ENCODE data around the gene PDE3A.
"Not testable (repeated sequence)": the region's sequence is repeated elsewhere in the genome, so short reads cannot be mapped to it uniquely, and the experiment has no call there.

Gene PDE3A

GRCh38 chr12:20505056-20505455 lies 136.7 kb downstream of the PDE3A start:
- no peak for DNase-seq

GRCh38 chr12:20507056-20507455 lies 138.7 kb downstream of the PDE3A start:
- no peak for DNase-seq

- DNase-seq: no peak
These were observed 139.4 kb downstream of the PDE3A start for GRCh38 chr12:20507711-20508110.

- DNase-seq: no peak
These were observed 140.0 kb downstream of the PDE3A start for GRCh38 chr12:20508359-20508758.

GRCh38 chr12:20508962-20509361 lies 140.6 kb downstream of the PDE3A start:
- no peak for DNase-seq

GRCh38 chr12:20510811-20511210 lies 142.5 kb downstream of the PDE3A start:
- no peak for DNase-seq

GRCh38 chr12:20513189-20513588 lies 144.9 kb downstream of the PDE3A start:
- no peak for DNase-seq

- DNase-seq: no peak
These were observed 146.3 kb downstream of the PDE3A start for GRCh38 chr12:20514598-20514997.

GRCh38 chr12:20520532-20520931 lies 152.2 kb downstream of the PDE3A start:
- DNase-seq: no peak

GRCh38 chr12:20523658-20524057 lies 155.3 kb downstream of the PDE3A start:
- DNase-seq: no peak

GRCh38 chr12:20524113-20524512 lies 155.8 kb downstream of the PDE3A start:
- no peak for DNase-seq

- DNase-seq: no peak
These were observed 156.8 kb downstream of the PDE3A start for GRCh38 chr12:20525064-20525610.

- DNase-seq: no peak
These were observed 159.3 kb downstream of the PDE3A start for GRCh38 chr12:20527417-20528163.

GRCh38 chr12:20528208-20528607 lies 159.9 kb downstream of the PDE3A start:
- no peak for DNase-seq

- no peak for DNase-seq
These were observed 177.9 kb downstream of the PDE3A start for GRCh38 chr12:20546267-20546666.

- no peak for DNase-seq
These were observed 179.7 kb downstream of the PDE3A start for GRCh38 chr12:20547816-20548575.

GRCh38 chr12:20548611-20549010 lies 180.3 kb downstream of the PDE3A start:
- DNase-seq: no peak

GRCh38 chr12:20549108-20549719 lies 180.9 kb downstream of the PDE3A start:
- no peak for DNase-seq

GRCh38 chr12:20551742-20552442 lies 183.6 kb downstream of the PDE3A start:
- not testable (repeated sequence) for DNase-seq

- not testable (repeated sequence) for DNase-seq
These were observed 184.2 kb downstream of the PDE3A start for GRCh38 chr12:20552586-20552985.

- DNase-seq: no peak
These were observed 186.7 kb downstream of the PDE3A start for GRCh38 chr12:20555015-20555414.

GRCh38 chr12:20555771-20556170 lies 187.4 kb downstream of the PDE3A start:
- DNase-seq: no peak

- no peak for DNase-seq
These were observed 188.8 kb downstream of the PDE3A start for GRCh38 chr12:20557096-20557495.
